GM19240 (cell line): ENCODE data around the gene TNFSF9.
"Not testable (repeated sequence)": the region's sequence is repeated elsewhere in the genome, so short reads cannot be mapped to it uniquely, and the experiment has no call there.

Experiments used
- DNase-seq: peaks from one replicate; pipeline ENCODE4 v3.0.0; 2011; ENCODE audit warnings: low spot score; ENCODE audit not compliant: insufficient read length

The TNFSF9 gene

DNA sequence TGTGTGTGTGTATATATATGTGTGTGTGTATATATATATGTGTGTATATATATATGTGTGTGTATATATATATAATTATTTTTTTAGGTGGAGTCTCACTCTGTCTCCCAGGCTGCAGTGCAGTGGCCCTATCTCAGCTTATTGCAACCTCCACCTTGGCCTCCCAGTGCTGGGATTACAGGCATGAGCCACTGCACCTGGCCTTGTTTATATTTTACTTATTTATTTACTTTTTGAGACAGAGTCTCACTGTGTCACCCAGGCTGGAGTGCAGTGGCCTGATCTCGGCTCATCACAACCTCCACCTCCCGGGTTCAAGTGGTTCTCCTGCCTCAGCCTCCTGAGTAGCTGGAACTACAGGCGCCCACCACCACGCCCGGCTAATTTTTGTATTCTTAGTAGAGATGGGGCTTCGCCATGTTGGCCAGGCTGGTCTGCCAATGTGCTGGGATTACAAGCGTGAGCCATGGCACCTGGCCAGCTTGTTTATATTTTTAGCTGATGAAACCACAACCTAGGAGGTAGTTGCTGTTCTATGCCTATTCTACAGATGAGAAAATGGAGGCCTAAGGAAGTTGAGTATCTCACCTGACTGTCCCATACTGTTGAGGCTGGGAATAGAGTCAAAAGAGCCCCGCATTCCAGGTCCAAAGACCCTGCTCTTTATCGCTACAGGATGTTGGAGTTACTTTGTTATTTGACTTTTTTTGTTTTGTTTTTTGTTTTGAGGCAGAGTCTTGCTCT is 22.6 kb upstream of the TNFSF9 start:
- DNase-seq = not testable (repeated sequence)

GRCh38 chr19:6509118-6509971 is 21.5 kb upstream of the TNFSF9 start:
- no peak for DNase-seq

- no peak for DNase-seq
These were observed 20.2 kb upstream of the TNFSF9 start for GRCh38 chr19:6510618-6511017.

DNA sequence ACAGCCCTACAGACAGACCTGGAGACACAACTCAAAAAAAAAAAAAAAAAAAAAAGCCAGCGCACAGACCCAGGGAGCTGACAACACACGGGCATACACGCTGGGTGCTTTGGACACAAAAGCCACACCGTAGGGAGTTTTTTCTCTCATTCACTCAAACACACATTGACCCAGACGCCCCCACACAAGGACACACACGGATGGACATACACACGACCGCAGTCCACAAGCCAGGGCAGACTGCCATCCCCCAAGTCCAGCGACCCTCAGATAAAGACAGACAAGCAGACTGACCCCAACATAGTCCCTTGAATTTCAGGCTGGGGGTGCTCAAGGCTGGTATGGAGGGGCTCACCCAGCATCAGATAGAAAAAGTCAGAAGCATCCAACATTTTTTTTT is 16.7 kb upstream of the TNFSF9 start:
- DNase-seq = no peak

DNA sequence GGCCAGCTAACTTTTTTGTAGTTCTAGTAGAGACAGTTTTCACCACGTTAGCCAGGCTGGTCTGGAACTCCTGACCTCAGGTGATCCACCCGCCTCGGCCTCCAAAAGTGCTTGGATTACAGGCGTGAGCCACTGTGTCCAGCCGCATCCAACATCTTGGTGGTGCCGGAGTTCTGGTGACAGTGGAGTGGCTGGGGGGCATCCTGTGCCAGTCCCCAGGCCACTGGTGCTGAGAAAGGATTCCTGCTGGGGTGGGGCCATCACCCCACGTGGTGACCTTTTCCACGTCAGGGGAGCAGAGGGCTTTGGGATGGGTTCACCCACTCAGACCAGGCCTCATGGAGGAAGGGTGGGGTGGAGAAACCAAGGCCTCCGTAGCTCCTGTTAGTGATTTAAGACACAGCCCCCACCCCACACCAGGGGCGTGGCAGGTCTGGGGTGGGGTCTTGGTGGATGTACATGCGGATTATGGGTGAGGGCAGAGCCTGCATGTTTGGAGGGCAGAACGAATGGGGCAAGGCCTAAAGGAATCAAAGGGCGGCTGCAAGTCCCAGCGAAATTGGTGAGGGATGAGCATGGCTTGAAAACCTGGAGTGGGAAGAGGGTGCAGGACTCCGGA is 15.8 kb upstream of the TNFSF9 start:
- DNase-seq = no peak

DNA sequence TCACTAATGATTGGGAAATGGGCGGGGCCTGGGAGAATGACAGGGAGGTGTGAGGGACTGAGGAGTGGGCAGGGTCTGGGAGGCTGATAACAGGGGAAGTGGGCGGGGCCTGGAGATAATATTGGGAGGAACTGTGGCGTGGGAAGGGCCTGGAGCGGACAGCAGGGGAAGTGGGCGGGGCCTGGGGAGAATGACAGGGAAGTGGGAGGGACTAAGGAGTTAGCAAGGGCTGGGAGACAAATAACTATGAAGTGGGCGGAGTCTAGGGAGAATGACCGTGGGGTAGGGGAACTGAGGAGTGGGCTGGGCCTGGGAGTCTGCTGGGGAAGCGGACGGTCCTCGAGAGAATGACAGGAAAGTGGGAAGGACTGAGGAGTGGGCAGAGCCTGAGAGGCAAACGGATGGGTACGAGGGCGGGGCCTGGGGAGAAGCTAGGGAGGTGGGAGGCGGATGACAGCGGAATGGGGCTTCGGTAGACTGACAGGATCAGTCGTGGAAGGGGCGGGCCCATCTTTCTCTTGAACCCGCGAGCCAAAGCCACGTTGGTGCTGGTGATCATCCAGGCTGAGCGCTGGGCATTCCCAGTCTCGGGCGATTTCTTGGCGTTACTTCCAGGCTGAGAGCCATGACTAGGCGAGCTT is 14.7 kb upstream of the TNFSF9 start:
- DNase-seq = peak; percentile 84

DNA sequence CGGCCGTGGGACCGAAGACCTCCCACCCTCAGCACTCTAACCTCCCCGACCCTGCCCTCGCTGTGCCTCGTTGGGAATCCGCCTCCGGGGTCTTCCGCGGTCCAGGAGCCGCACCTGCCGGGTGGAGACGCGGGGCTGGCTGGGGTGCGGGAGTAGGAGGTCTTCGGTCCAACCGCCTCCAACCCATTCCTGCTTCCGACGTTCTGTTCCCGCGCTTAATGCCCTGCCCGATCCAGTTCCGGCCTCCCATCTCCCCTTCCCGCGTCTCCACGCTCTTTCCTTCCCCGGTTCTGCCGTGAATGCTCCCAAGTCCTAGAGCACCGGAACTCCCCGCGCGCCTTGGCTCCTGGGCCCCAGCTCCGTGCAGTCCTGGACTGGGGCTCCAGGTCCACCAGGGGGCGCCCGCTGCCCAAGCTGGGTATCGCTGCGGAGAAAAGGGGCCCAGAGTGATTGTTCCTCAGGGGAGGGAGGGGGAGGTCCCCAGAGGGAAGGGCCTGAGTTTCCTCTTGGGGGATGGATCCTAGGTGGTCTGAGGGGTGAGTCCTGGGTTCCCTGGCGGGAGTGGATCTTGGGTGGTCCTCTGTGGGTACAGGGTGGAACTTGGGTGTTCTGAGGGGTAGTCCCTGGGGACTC is 14.1 kb upstream of the TNFSF9 start:
- DNase-seq = peak; percentile 58

DNA sequence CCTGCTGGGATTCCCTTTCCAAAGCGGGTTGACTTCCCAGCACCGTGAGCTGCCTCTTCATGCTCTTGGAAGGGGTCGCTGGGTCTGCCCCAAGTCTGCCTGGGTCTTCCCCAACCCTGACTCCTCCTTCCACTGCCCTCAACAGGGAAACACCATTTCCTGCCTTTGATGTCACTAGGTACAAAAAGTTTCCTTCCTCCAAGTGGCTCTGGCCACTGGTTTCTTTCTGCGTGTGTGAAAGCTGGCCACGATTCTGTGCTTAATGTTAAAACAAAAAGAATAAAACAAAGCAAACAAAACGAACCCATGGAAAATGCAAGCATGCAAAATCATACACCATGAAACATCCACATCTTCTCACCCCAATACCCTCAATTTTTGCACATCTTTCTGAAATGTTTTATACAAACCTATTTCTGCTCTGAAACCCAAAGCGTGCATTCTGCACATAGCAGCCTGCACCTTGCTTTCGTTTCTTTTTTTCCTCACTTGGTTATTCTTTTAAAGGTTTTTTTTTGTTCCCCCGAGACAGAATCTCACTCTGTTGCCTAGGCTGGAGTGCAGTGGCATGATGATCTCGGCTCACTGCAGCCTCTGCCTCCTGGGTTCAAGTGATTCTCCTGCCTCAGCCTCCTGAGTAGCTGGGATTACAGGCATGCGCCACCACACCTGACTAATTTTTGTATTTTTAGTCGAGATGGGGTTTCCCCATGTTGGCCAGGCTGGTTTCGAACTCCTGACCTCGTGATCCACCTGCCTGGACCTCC is 12.5 kb upstream of the TNFSF9 start:
- no peak for DNase-seq

GRCh38 chr19:6519289-6519688 is 11.5 kb upstream of the TNFSF9 start:
- DNase-seq = no peak

DNA sequence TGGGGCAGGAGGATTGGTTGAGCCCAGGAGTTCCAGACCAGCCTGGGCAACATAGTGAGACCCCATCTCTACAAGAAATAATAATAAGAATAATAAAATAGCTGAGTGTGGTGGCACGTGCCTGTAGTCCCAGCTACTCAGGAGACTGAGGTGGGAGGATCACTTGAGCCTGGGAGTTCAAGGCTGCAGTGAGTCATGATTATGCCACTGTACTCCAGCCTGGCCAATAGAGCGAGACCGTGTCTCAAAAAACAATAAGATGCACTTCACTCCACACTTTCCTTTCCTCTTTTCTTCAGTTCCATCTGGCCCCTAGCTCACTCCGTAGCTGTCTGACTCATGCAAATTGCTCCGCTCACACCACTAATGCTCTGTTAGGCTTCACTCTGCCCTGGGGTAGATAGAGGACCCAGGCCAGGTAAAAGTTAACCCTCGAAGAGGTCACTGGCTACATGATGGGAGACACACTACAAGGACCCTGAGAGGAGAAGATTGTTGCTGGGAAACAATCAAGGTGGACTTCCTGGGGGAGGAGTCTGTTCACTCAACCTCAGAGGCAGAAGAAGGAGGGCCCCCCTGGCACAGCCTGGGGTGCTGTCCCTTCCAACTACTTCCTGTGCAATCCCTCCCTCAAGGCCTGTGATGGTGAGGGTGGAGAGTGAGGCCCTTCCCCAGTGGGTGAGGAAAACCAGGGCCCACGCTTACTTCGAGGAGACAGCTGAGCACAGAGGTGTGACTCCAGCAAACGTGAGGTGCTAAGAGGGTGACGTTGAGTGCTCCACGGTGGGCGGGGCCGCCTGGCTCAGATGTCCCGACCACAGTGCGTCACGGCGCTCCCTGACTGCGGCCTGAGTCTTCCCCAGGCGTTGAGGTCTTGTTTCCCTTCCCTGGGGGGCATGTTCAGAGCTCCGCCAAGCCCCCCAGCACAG is 8.8 kb upstream of the TNFSF9 start:
- no peak for DNase-seq

- DNase-seq = no peak
These were observed 8.1 kb upstream of the TNFSF9 start for GRCh38 chr19:6522712-6523111.

DNA sequence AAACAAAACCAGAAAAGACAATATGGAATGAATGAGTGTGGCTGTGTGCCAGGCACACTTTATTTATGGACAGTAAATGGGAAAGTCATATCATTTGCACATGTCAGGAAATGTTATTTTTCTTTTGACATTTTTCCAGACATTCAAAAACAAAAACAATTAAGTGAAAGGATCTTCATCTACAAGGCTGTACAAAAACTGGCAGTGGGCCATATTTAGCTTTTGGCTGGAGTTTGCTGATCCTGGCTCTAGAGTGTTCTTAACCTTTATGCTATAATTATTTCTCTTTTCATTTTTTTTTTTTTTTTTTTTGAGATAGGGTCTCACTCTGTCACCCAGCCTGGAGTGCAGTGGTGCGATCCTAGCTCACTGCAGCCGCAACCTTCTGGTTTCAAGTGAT is 6.5 kb upstream of the TNFSF9 start:
- DNase-seq = no peak

DNA sequence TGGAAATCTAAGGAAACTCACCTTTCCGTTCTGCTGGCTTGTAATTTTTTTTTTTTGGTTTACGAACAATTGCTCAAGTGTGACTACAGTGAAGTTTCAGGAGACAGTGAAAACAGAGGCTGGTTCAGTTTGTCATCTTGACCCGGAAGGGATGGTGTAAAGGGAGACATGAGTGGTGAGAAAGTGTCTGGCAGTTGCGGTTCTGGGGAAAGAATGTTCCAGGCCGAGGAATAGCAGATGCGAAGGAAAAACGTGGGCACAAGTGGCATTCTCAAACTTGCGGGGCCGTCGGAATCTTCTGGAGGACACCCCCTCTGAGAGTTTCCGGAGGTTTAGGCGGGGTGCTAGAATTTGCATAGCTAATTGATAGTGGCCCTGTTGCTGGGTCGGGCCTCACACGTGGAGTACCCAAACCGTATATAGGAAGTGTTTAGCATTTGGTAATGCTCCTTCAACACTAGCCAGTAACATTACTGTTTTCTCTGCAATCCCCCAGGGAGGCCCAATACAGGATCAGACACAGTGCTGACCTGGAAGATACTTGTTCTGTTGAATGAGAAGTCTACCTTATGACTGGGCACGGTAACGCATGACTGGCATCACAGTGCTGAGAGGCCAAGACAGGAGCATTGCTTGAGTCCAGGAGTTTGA is 2.8 kb upstream of the TNFSF9 start:
- DNase-seq = peak; percentile 69

DNA sequence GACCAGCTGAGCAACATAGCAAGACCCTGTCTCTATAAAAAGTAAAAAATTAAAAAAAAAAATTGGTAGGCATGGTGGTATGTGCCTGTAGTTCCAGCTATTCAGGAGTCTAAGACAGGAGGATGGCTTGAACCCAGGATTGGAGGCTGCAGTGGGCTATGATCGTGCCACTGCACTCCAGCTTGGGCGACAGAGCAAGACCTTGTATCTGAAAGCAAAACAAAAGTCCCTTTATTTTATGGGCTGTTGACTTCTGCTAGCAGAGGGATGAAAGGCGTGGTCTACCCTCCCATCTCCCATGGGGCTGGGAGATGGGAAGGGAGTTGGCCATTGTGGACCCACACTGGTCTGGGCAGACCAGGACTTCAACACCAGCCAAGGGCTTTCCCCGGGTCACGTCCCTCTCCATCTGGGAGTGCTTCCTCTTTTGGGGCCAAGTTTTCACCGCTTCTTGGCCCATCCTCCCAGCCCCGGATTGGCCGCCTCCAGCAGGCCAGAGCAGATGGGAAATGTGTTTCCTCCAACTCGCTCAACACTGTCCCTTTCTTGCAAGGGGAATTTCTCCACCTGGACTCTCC is 2.2 kb upstream of the TNFSF9 start:
- no peak for DNase-seq

DNA sequence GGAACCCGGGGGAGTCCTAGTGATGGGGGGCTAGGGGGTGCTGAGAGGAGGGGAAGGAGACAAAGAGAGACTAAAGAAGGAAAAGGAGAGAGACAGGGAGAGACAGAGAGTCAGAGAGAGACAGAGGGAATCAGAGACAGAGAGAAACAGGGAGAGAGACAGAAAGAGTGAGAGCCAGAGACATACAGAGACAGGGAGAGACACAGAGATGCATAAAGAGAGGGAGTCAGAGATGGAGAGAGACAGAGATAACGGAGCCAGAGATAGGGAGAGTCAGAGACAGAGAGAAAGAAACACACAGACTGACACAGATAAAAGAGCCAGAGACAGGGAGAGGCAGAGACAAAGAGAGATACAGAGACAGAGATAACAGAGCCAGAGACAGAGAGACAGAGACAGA is 1.5 kb upstream of the TNFSF9 start:
- DNase-seq = no peak

GRCh38 chr19:6529937-6530385 is 865 bp upstream of the TNFSF9 start:
- no peak for DNase-seq

DNA sequence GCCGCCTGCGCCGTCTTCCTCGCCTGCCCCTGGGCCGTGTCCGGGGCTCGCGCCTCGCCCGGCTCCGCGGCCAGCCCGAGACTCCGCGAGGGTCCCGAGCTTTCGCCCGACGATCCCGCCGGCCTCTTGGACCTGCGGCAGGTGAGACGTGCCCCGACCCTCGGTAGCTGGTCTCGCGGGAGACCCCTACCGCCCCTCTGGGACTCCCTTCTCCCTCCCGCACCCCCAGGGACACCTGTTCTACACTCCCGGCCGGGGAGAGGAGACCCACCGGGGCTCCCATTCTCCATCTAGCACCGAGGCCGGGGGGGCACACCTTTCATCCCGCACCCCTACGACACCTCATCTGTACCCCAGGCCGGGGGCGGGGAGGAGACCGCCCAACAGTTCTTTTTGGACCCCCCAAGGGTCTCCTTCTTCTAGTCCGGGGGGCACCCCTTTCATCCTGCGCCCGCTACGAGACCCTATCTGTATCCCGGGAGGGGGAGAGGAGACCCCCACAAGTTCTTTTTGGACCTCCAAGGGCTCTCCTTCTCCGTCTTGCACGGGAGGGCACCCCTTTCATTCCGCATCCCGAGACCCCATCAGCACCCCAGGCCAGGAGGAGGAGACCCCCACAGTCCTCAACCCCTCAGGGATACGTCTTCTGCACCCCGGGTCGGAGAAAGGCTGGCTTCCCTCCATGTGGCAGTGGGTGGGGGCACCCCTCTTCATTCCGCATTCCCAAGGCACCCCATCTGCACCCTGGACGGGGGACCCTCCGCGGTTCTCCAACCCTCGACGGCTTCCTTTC is 533 bp downstream of the TNFSF9 start:
- no peak for DNase-seq

DNA sequence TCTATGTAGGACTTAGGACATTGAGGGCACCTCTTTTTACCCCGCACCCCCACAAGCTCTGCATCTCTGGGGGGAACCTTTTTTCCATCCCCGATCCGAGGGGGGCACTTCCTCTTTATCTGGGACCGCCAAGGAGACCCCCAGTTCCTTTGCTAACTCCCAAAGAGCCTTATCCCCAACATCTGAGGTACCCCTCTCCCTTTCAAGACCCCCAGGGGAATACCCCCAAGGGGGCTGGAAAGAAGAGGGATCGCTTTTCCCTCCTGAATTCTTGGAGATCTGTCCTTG is 1.1 kb downstream of the TNFSF9 start:
- DNase-seq = no peak
